Measurements from ENCODE around the gene PRKAR2B.

The PRKAR2B gene

DNA sequence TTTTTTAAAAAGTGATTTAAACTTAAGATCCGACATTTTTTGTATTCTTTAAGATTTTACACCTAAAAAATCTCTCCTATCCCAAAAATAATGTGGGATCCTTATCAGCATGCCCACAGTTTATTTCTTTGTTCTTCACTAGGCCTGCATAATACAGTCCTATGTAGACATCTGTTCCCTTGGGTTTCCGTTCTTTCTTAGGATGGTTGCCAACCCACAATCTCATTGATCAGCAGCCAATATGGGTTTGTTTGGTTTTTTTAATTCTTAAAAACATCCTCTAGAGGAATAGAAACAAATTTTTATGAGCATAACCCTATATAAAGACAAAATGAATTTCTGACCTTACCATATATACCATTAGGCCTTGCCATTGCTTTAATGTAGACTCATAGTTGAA, 115.9 kb downstream of the PRKAR2B start:
- H3K36me3 ChIP-seq, result no peaks in the 10 kb centered on the region
- TF ChIP-seq, protein P1, sequence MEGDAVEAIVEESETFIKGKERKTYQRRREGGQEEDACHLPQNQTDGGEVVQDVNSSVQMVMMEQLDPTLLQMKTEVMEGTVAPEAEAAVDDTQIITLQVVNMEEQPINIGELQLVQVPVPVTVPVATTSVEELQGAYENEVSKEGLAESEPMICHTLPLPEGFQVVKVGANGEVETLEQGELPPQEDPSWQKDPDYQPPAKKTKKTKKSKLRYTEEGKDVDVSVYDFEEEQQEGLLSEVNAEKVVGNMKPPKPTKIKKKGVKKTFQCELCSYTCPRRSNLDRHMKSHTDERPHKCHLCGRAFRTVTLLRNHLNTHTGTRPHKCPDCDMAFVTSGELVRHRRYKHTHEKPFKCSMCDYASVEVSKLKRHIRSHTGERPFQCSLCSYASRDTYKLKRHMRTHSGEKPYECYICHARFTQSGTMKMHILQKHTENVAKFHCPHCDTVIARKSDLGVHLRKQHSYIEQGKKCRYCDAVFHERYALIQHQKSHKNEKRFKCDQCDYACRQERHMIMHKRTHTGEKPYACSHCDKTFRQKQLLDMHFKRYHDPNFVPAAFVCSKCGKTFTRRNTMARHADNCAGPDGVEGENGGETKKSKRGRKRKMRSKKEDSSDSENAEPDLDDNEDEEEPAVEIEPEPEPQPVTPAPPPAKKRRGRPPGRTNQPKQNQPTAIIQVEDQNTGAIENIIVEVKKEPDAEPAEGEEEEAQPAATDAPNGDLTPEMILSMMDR (IDR thresholded peaks at IDR 0.05), result no peak
- H3K4me3 ChIP-seq (ENCODE audit: low read depth in 1 of 2, low read length in 1 of 2), result no peak overlapping the region
- H3K4me1 ChIP-seq (ENCODE audit: control insufficient read depth in 1 of 2, insufficient read depth in 1 of 2, low read depth in 1 of 2, low read length in 1 of 2), result no peaks in the 10 kb centered on the region
- H3K27ac ChIP-seq, result no peak overlapping the region
- no peaks in the 10 kb centered on the region for H3K9me3 ChIP-seq
- no peaks in the 10 kb centered on the region for H3K27me3 ChIP-seq

DNA sequence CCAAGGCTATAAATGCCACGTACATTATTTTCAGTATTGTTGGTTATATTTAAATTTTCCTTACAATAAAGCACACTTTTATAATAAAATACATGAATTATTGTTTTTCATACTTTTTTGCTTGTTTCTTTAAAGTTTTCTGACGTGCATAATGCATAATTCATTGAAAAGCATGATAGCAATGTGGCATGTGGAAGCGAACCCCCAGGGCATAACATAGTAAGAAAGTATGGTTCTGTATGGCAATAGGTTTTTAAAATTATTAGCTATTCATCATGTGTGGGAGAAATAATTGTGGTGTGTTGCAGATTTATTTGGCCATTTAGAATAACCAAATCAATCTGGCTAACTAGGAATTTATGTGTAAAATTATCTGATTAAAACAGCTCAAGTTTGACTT, 116.9 kb downstream of the PRKAR2B start:
- TF ChIP-seq, protein P1 (IDR thresholded peaks at IDR 0.05), result no peak
- no peaks in the 10 kb centered on the region for H3K4me1 ChIP-seq (ENCODE audit: control insufficient read depth in 1 of 2, insufficient read depth in 1 of 2, low read depth in 1 of 2, low read length in 1 of 2)
- no peaks in the 10 kb centered on the region for H3K27me3 ChIP-seq
- no peak overlapping the region for H3K4me3 ChIP-seq (ENCODE audit: low read depth in 1 of 2, low read length in 1 of 2)
- H3K27ac ChIP-seq, result no peak overlapping the region
- no peaks in the 10 kb centered on the region for H3K9me3 ChIP-seq
- H3K36me3 ChIP-seq, result no peaks in the 10 kb centered on the region

DNA sequence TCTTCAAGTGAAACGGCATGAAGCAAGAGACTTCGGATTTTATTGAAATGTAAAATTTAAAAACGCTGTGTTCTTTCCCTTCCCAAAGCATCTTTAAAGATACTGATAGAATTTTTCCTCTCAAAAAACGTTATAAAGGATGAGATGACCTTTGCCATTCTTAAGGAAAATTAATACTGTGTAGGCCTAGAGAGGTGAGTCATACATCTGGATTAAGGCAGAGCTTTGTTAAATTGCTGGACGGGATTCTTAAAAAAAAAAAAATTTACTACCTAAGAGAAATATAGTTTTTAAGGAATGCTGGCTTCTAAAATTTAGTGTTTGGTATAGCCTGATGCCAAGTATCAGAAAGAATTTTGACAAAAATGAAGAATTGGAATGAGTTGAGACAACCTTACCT, 118.0 kb downstream of the PRKAR2B start:
- H3K9me3 ChIP-seq, result no peaks in the 10 kb centered on the region
- peaks cover 5 to 6% of the 10 kb centered on the region in 2 experiments for H3K4me1 ChIP-seq (ENCODE audit: control insufficient read depth in 1 of 2, insufficient read depth in 1 of 2, low read depth in 1 of 2, low read length in 1 of 2)
- TF ChIP-seq, protein P1 (IDR thresholded peaks at IDR 0.05), result no peak
- H3K36me3 ChIP-seq, result no peaks in the 10 kb centered on the region
- H3K27me3 ChIP-seq, result no peaks in the 10 kb centered on the region
- no peak overlapping the region for H3K27ac ChIP-seq
- no peak overlapping the region for H3K4me3 ChIP-seq (ENCODE audit: low read depth in 1 of 2, low read length in 1 of 2)

DNA sequence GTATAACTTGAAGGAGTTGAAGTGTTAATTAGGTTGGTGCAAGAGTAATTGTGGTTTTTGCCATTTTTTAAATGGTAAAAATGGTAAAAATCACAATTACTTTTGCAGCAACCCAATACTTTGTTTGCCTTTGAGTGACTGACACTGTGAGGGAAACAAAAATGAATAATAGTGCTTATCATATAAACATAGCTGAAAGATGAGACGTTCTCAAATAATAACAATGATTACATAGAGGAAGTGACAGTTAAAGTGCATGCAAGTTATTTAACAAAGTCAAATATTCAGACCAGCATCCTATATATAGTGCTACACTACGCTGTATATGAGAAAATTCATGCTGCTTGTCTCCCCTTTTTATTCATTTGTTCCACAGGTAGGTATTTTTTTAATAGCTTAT, 119.6 kb downstream of the PRKAR2B start:
- H3K36me3 ChIP-seq, result no peaks in the 10 kb centered on the region
- H3K27ac ChIP-seq, result no peak overlapping the region
- no peaks in the 10 kb centered on the region for H3K27me3 ChIP-seq
- TF ChIP-seq, protein P1 (IDR thresholded peaks at IDR 0.05), result no peak
- H3K4me3 ChIP-seq (ENCODE audit: low read depth in 1 of 2, low read length in 1 of 2), result no peak overlapping the region
- H3K9me3 ChIP-seq, result no peaks in the 10 kb centered on the region
- peaks cover 10 to 13% of the 10 kb centered on the region in 2 experiments for H3K4me1 ChIP-seq (ENCODE audit: control insufficient read depth in 1 of 2, insufficient read depth in 1 of 2, low read depth in 1 of 2, low read length in 1 of 2)

DNA sequence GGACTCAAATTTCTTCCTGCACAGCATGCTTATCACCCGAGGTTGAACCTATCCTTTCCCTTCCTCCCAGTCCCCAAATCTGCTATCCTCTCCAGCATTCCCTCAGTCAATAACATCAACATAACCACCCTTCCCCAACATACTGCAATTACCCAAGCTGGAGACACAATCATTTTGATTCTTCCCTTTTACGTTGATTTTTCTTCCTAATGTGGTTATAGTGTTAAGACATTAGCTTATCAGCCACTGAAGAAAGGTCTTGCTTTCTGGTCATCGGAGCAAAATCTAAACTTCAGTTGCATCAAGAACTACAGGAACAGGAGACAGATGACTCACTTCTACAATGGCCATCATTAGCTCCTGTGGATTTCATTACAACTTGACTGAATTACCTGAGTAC, 120.8 kb downstream of the PRKAR2B start:
- TF ChIP-seq, protein P1 (IDR thresholded peaks at IDR 0.05), result no peak
- Histone ChIP-seq H3K27ac (no peak overlapping the region), H3K36me3 (no peaks in the 10 kb centered on the region), H3K4me3 (ENCODE audit: low read depth in 1 of 2, low read length in 1 of 2) (no peak overlapping the region), H3K4me1 (ENCODE audit: control insufficient read depth in 1 of 2, insufficient read depth in 1 of 2, low read depth in 1 of 2, low read length in 1 of 2) (peaks cover 17 to 20% of the 10 kb centered on the region in 2 experiments), H3K9me3 (no peaks in the 10 kb centered on the region), H3K27me3 (no peaks in the 10 kb centered on the region)

Data from neutrophil (primary cell).